ENCODE measurements around the gene AFF3.

DNA sequence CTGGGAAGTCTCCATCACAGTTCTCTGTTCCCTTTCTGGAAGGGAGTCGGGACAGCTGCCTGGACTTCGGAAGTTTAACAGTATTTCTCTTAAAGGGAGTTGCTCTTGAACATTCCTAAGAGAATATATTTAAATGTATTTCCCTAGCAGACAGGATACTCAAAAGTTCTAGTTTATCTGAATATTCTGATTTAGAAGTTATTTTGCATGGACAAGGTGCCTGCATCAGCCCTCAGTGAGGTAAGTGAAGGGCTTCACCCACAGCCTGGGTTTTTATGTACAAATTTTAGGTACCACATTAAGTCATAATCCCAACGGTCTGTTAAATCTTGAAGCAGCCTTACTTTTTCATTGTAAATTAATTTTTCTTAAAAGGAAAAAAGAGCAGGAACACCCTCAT, 587.5 kb downstream of the AFF3 start:
- TF ChIP-seq, protein P1, sequence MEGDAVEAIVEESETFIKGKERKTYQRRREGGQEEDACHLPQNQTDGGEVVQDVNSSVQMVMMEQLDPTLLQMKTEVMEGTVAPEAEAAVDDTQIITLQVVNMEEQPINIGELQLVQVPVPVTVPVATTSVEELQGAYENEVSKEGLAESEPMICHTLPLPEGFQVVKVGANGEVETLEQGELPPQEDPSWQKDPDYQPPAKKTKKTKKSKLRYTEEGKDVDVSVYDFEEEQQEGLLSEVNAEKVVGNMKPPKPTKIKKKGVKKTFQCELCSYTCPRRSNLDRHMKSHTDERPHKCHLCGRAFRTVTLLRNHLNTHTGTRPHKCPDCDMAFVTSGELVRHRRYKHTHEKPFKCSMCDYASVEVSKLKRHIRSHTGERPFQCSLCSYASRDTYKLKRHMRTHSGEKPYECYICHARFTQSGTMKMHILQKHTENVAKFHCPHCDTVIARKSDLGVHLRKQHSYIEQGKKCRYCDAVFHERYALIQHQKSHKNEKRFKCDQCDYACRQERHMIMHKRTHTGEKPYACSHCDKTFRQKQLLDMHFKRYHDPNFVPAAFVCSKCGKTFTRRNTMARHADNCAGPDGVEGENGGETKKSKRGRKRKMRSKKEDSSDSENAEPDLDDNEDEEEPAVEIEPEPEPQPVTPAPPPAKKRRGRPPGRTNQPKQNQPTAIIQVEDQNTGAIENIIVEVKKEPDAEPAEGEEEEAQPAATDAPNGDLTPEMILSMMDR (IDR thresholded peaks at IDR 0.05): no peak
- TF ChIP-seq ZFX (IDR thresholded peaks at IDR 0.05; ENCODE audit: borderline replicate concordance): no peak

All from 22Rv1 (cell line).